Smooth muscle cell (in vitro differentiated cells): ENCODE data around the gene SACM1L. TPM values are rescaled to one million over a fixed set of nuclear protein-coding genes. Genes with fewer than 3 reads are reported as not detected.

Experiments
- DNase-seq: peaks from one replicate; lab custom pipeline; 2025; ENCODE audit not compliant: unreplicated experiment; lab: John Stamatoyannopoulos, UW
- H2AFZ ChIP-seq: fragments of 200-600 bp; sonication (generic); 2 replicates; pipeline ENCODE4 v1.6.0; 2016; ENCODE audit warnings: antibody characterized with exemption, low read depth, mild to moderate bottlenecking
- H3F3A ChIP-seq: fragments of 200-600 bp; sonication (generic); 2 replicates; pipeline ENCODE4 v1.6.0; 2017; ENCODE audit warnings: antibody characterized with exemption, low read depth
- H3K27ac ChIP-seq: fragments of 200-600 bp; sonication (generic); 2 replicates; pipeline ENCODE4 v1.5.1; 2016; ENCODE audit warnings: low read depth, mild to moderate bottlenecking
- H3K27me3 ChIP-seq: fragments of 200-600 bp; sonication (generic); 2 replicates; pipeline ENCODE4 v1.6.1; 2016; ENCODE audit warnings: low read depth, mild to moderate bottlenecking
- H3K36me3 ChIP-seq: fragments of 200-600 bp; sonication (generic); 2 replicates; pipeline ENCODE4 v1.5.1; 2016; ENCODE audit warnings: low read depth
- H3K4me1 ChIP-seq: fragments of 200-600 bp; sonication (generic); 2 replicates; pipeline ENCODE4 v1.5.1; 2016; ENCODE audit warnings: low read depth
- H3K4me2 ChIP-seq: fragments of 200-600 bp; sonication (generic); 2 replicates; pipeline ENCODE4 v1.6.0; 2016; ENCODE audit warnings: mild to moderate bottlenecking
- H3K4me3 ChIP-seq: fragments of 200-600 bp; sonication (generic); 2 replicates; pipeline ENCODE4 v1.5.1; 2016; ENCODE audit warnings: mild to moderate bottlenecking
- H3K79me2 ChIP-seq: fragments of 200-600 bp; sonication (generic); 2 replicates; pipeline ENCODE4 v1.6.0; 2016; ENCODE audit warnings: low read depth, mild to moderate bottlenecking
- H3K9ac ChIP-seq: fragments of 200-600 bp; sonication (generic); 2 replicates; pipeline ENCODE4 v1.6.0; 2016; ENCODE audit warnings: low read depth
- H3K9me3 ChIP-seq: fragments of 200-600 bp; sonication (generic); replicated peaks from 2 replicates; pipeline ENCODE4 v1.5.1; 2016; ENCODE audit warnings: low read depth
- H4K20me1 ChIP-seq: fragments of 200-600 bp; sonication (generic); 2 replicates; pipeline ENCODE4 v1.6.0; 2016; ENCODE audit warnings: low read depth
- CTCF ChIP-seq: fragments of 200-600 bp; sonication (generic); IDR thresholded peaks from 2 replicates; pipeline ENCODE4 v1.5.1; 2017; ENCODE audit warnings: borderline replicate concordance, mild to moderate bottlenecking, antibody characterized with exemption; ENCODE audit not compliant: insufficient read depth, poor library complexity, severe bottlenecking
- WGBS: methylation state at CpG from one replicate; pipeline ENCODE4 v1.1.7; 2016; ENCODE audit warnings: low lambda C conversion rate; 5-methylcytosine and 5-hydroxymethylcytosine counted together
- polyA plus RNA-seq: library from polyadenylated mRNA; unstranded; fragments of >200 nt; fragmentation: Nextera tagmentation; extraction: Ambion mirVana; gene quantifications from 2 replicates; pipeline ENCODE4 v1.2.1, GENCODE V29; 2016
- total RNA-seq: library from RNA; depleted of rRNA; stranded (reverse); fragments of >200 nt; gene quantifications from 2 replicates; pipeline ENCODE4 v1.2.3, GENCODE V29; 2014

Gene SACM1L
- total and polyA plus RNA-seq, 2 experiments from 2014 or later, result 12.9 to 24.7 TPM

DNA sequence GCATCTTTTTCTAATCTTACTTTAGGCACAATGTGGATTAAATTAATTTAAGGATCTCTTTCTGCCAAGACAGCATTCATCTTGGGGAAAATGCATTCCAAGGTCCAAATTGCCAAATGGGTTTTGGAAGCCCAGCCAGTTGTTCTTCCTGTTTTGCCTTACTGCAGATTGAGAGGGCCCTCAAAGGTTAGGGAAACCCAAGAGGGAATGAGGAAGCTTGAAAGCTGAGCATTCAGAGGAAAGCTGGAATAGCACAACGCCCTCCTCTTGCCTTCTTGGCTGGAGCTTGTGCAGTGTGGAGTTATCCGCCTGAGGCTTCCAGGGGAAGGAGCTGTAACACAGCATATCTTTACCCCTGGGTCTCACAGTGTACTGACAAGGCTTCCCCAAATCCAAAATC lies 18.2 kb upstream of the SACM1L start:
- TF ChIP-seq CTCF, result no peak
- Histone ChIP-seq H3K79me2 (no peaks in the 10 kb centered on the region), H3K9me3 (no peaks in the 10 kb centered on the region), H3F3A (peaks cover 19% of the 10 kb centered on the region), H3K27me3 (no peaks in the 10 kb centered on the region), H2AFZ (no peak overlapping the region), H3K4me2 (no peak overlapping the region), H4K20me1 (peaks cover 12% of the 10 kb centered on the region), H3K36me3 (no peaks in the 10 kb centered on the region), H3K27ac (no peak overlapping the region), H3K9ac (no peak overlapping the region), H3K4me3 (no peak overlapping the region), H3K4me1 (no peaks in the 10 kb centered on the region)
- no peak for DNase-seq
- WGBS, result 97% methylated on average over 2 of the region's 2 CpGs

DNA sequence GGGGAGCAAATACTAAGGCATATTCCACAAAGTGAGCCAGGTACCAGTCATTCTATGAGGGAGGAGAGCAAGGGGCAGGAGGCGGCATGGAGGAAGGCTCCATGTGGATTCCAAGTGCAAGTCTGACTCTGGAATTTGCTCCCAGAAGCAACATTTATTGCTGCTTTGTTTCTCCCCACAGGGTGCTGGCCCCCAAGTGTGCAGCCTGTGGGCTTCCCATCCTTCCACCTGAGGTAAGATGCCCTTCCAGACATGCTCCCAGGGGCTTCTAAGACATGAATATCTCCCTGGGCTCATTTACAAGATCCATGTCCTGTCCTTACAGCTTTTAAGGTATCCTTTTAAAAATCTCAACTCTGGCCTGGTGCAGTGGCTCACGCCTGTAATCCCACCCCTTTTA lies 15.9 kb upstream of the SACM1L start:
- Histone ChIP-seq H3F3A (peaks cover 6% of the 10 kb centered on the region), H3K36me3 (no peaks in the 10 kb centered on the region), H3K4me3 (no peak overlapping the region), H3K27ac (no peak overlapping the region), H2AFZ (no peak overlapping the region), H4K20me1 (peaks cover 5% of the 10 kb centered on the region), H3K9ac (no peak overlapping the region), H3K27me3 (no peaks in the 10 kb centered on the region), H3K79me2 (no peaks in the 10 kb centered on the region), H3K4me1 (no peaks in the 10 kb centered on the region), H3K9me3 (no peaks in the 10 kb centered on the region), H3K4me2 (no peak overlapping the region)
- whole genome bisulfite sequencing, result 92% methylated on average over 2 of the region's 2 CpGs
- no peak for DNase-seq
- no peak for TF ChIP-seq CTCF

DNA sequence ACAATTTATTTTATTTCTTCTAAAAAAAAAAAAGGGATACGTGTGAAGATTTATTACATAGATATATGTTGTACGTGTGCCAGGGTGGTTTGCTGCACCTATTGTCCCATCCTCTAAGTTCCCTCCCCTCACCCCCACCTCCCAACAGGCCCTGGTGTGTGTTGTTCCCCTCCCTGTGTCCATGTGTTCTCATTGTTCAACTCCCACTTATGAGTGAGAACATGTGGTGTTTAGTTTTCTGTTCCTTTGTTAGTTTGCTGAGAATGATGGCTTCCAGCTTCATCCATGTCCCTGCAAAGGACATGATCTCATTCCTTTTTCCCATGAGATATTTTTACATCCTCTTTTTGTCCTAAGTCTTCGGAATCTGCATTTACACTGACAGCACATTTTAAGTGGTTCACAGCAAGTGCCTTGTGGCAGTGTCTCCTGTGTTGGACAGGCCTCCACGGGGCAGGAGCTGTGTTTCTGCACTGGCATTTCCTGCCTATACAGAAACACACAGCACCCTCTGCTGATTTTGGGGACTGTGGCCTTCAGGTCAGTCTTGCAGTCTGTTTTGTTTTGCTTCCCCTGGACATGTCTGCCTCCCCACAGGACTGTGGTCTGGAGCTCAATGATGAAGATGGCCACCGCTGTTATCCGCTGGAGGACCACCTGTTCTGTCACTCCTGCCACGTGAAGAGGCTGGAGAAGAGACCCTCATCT lies 12.7 kb upstream of the SACM1L start:
- no peaks in the 10 kb centered on the region for H3K27me3 ChIP-seq
- no peak for TF ChIP-seq CTCF
- no peak for DNase-seq
- no peak overlapping the region for H2AFZ ChIP-seq
- no peak overlapping the region for H3K4me3 ChIP-seq
- H3K79me2 ChIP-seq, result no peaks in the 10 kb centered on the region
- H3K4me2 ChIP-seq, result no peak overlapping the region
- 86% methylated on average over 7 of the region's 7 CpGs for WGBS
- H3K9me3 ChIP-seq, result no peaks in the 10 kb centered on the region
- no peaks in the 10 kb centered on the region for H3F3A ChIP-seq
- H4K20me1 ChIP-seq, result no peaks in the 10 kb centered on the region
- H3K36me3 ChIP-seq, result no peaks in the 10 kb centered on the region
- no peak overlapping the region for H3K9ac ChIP-seq
- H3K27ac ChIP-seq, result no peak overlapping the region
- no peaks in the 10 kb centered on the region for H3K4me1 ChIP-seq

GRCh38 chr3:45677033-45677446 lies 12.2 kb upstream of the SACM1L start:
- H3K27ac ChIP-seq, result no peak overlapping the region

More at GRCh38 chr3:45677033-45677446, 12.2 kb upstream of the SACM1L start:
- Histone ChIP-seq H3K9me3 (no peaks in the 10 kb centered on the region), H3K36me3 (no peaks in the 10 kb centered on the region), H3K9ac (no peak overlapping the region), H3K4me3 (no peak overlapping the region), H3K27me3 (no peaks in the 10 kb centered on the region), H4K20me1 (no peaks in the 10 kb centered on the region), H3K4me2 (no peak overlapping the region), H3K79me2 (no peaks in the 10 kb centered on the region), H2AFZ (no peak overlapping the region), H3F3A (no peaks in the 10 kb centered on the region), H3K4me1 (no peaks in the 10 kb centered on the region)
- TF ChIP-seq CTCF, result no peak
- 77% methylated on average over 5 of the region's 5 CpGs for WGBS
- no peak for DNase-seq
